Transverse colon (tissue), 4 donors: ENCODE measurements around the gene PTGR3. TPM values are rescaled to one million over a fixed set of nuclear protein-coding genes. Genes with fewer than 3 reads are reported as not detected.
A peak's percentile ranks its signal among the peaks of the same experiment; 100 is the strongest.

ENCODE experiments used
- DNase-seq: peaks from one replicate; pipeline ENCODE4 v3.0.0-alpha.2; 2019
- H3K27ac ChIP-seq, 4 donors: fragments of 200-600 bp; sonication (generic); 2 replicates each; pipeline ENCODE4 v1.5.1; 2016 to 2018; ENCODE audit warnings: inconsistent platforms in 4 of 4
- H3K27me3 ChIP-seq: fragments of 200-600 bp; sonication (generic); 2 replicates; pipeline ENCODE4 v1.5.1; 2017; ENCODE audit warnings: inconsistent platforms
- H3K36me3 ChIP-seq, 4 donors: fragments of 200-600 bp; sonication (generic); 2 replicates each; pipeline ENCODE4 v1.5.1; 2017 to 2019; ENCODE audit warnings: inconsistent platforms in 4 of 4
- H3K4me1 ChIP-seq, 4 donors: fragments of 200-600 bp; sonication (generic); 2 replicates each; pipeline ENCODE4 v1.5.1; 2017 to 2020; ENCODE audit warnings: inconsistent platforms in 4 of 4
- H3K4me3 ChIP-seq, 4 donors: fragments of 200-600 bp; sonication (generic); 1 replicate in 1 of 4; 2 replicates in 3 of 4; pipeline versions ENCODE4 v1.5.1 to v1.6.1; 2017 to 2019; ENCODE audit warnings: inconsistent platforms in 4 of 4
- H3K9me3 ChIP-seq, 2 donors: fragments of 200-600 bp; sonication (generic); 2 replicates each; pipeline ENCODE4 v1.5.1; 2017 to 2019; ENCODE audit warnings: inconsistent platforms in 2 of 2
- CTCF ChIP-seq, 5 experiments: fragments of 200-600 bp in 3 of 5; fragments of 450-650 bp in 2 of 5; sonication (generic) in 3 of 5; IDR thresholded peaks; 1 replicate in 2 of 5; 2 replicates in 3 of 5; pipeline ENCODE4 v1.5.1; 2016 to 2017; ENCODE audit warnings: antibody characterized with exemption in 5 of 5, inconsistent platforms in 3 of 5, mild to moderate bottlenecking in 2 of 5, moderate library complexity in 1 of 5
- EP300 ChIP-seq: sonication (generic); formaldehyde crosslinking; IDR thresholded peaks from one replicate; pipeline ENCODE4 v1.6.1; 2017; ENCODE audit warnings: antibody characterized with exemption, low read depth
- POLR2A ChIP-seq: fragments of 450-650 bp; IDR thresholded peaks from one replicate; pipeline ENCODE4 v1.6.1; 2016; ENCODE audit warnings: antibody characterized with exemption, mild to moderate bottlenecking, moderate library complexity
- POLR2AphosphoS5 ChIP-seq, 3 donors: sonication (generic); formaldehyde crosslinking; IDR thresholded peaks; one replicate each; pipeline ENCODE4 v1.6.1; 2016; ENCODE audit warnings: antibody characterized with exemption in 3 of 3
- WGBS, 2 donors: methylation state at CpG; one replicate each; pipeline ENCODE4 v1.1.5; 2018; ENCODE audit warnings: low coverage in 1 of 2; 5-methylcytosine and 5-hydroxymethylcytosine counted together
- in situ Hi-C, 4 donors: fragments of 200-750 bp; cut with MboI; loops; one replicate each; pipeline versions ENCODE4 v1.15.0 to v1.15.1; 2017; ENCODE audit warnings: low sequenced_read_pairs in 3 of 4, low pct_ligation_motif_present in 1 of 4, low pct_unique_long_range_greater_than_20kb in 1 of 4
- intact Hi-C: fragments of 100-400 bp; cut with DNase I; formaldehyde crosslinking; loops from one replicate; pipeline ENCODE4 v1.15.1; 2023; ENCODE audit warnings: low total_unique reads
- total RNA-seq, 4 donors: library from RNA; depleted of rRNA; stranded (reverse); fragments of >200 nt; gene quantifications; one replicate each; pipeline ENCODE4 v1.1.0, GENCODE V29; 2016

PTGR3 gene
- total RNA-seq, 4 donors from 2014 or later = 10.1 to 45.9 (median 23.4) TPM

GRCh38 chr18:75218065-75218923 lies 9.4 kb upstream of the PTGR3 start:
- H3K9me3 ChIP-seq = no peaks in the 10 kb centered on the region
- no peaks in the 10 kb centered on the region for H3K36me3 ChIP-seq
- H3K27me3 ChIP-seq = no peaks in the 10 kb centered on the region
- H3K4me1 ChIP-seq = peaks cover 22 to 85% (median 66%) of the 10 kb centered on the region in 4 donors
- peak; percentile 83 for DNase-seq
- 52 to 54% methylated on average over 5 to 12 of the region's 12 CpGs for WGBS, 2 donors
- TF ChIP-seq POLR2A (no peak), POLR2AphosphoS5 (IDR thresholded peaks at IDR 0.05) (peak in 2 of 3 donors; percentile 20 to 40)
- H3K4me3 ChIP-seq = peak overlapping the region in 1 of 4 donors; percentile 3
- in situ Hi-C loops = loop anchor here in 1 of 4 donors (25.0 kb wide), 1 partner anchor 731 kb away; the partner anchor contains the start of gene CNDP2
- peak overlapping the region; percentile 88 to 95 (median 90) for H3K27ac ChIP-seq
- intact Hi-C loops = loop anchor here (10.0 kb wide), 1 partner anchor 257 kb away; no protein-coding TSS in a partner anchor

GRCh38 chr18:75216911-75217689 lies 8.2 kb upstream of the PTGR3 start:
- H3K27me3 ChIP-seq = no peaks in the 10 kb centered on the region
- no peaks in the 10 kb centered on the region for H3K9me3 ChIP-seq
- intact Hi-C loops (loop anchor here (10.0 kb wide), 1 partner anchor 258 kb away; no protein-coding TSS in a partner anchor), in situ Hi-C loops (loop anchor here in 1 of 4 donors (25.0 kb wide), 1 partner anchor 730 kb away; the partner anchor contains the start of gene CNDP2)
- 73 to 98% methylated on average over 5 to 10 of the region's 10 CpGs for WGBS, 2 donors
- peak overlapping the region; percentile 88 to 95 (median 90) for H3K27ac ChIP-seq
- peaks cover 25 to 94% (median 75%) of the 10 kb centered on the region in 4 donors for H3K4me1 ChIP-seq
- no peaks in the 10 kb centered on the region for H3K36me3 ChIP-seq
- H3K4me3 ChIP-seq = peak overlapping the region in 1 of 4 donors; percentile 5
- no peak for DNase-seq
- no peak for TF ChIP-seq POLR2A
- no peak for TF ChIP-seq EP300
- no peak for TF ChIP-seq POLR2AphosphoS5 (IDR thresholded peaks at IDR 0.05)
- no peak for TF ChIP-seq CTCF (IDR thresholded peaks at IDR 0.05)

GRCh38 chr18:75216212-75216910 lies 7.4 kb upstream of the PTGR3 start:
- WGBS, 2 donors = 35 to 41% methylated on average over 3 to 7 of the region's 7 CpGs
- Histone ChIP-seq H3K36me3 (no peaks in the 10 kb centered on the region), H3K4me1 (peaks cover 21 to 91% (median 75%) of the 10 kb centered on the region in 4 donors), H3K27me3 (no peaks in the 10 kb centered on the region), H3K4me3 (peak overlapping the region in 1 of 4 donors; percentile 5), H3K27ac (peak overlapping the region; percentile 88 to 95 (median 90)), H3K9me3 (no peaks in the 10 kb centered on the region)
- DNase-seq = no peak
- intact Hi-C loops = loop anchor here (10.0 kb wide), 1 partner anchor 258 kb away; no protein-coding TSS in a partner anchor
- TF ChIP-seq POLR2A (no peak), CTCF (IDR thresholded peaks at IDR 0.05) (no peak), EP300 (no peak), POLR2AphosphoS5 (IDR thresholded peaks at IDR 0.05) (no peak)
- in situ Hi-C loops = loop anchor here in 1 of 4 donors (25.0 kb wide), 1 partner anchor 729 kb away; the partner anchor contains the start of gene CNDP2

GRCh38 chr18:75215663-75216062 lies 6.7 kb upstream of the PTGR3 start:
- Histone ChIP-seq H3K9me3 (no peaks in the 10 kb centered on the region), H3K27me3 (no peaks in the 10 kb centered on the region), H3K36me3 (no peaks in the 10 kb centered on the region), H3K4me3 (no peak overlapping the region), H3K27ac (peak overlapping the region; percentile 88 to 95 (median 90)), H3K4me1 (peaks cover 19 to 85% (median 73%) of the 10 kb centered on the region in 4 donors)
- in situ Hi-C loops = loop anchor here in 1 of 4 donors (25.0 kb wide), 1 partner anchor 728 kb away; the partner anchor contains the start of gene CNDP2
- no peak for DNase-seq
- intact Hi-C loops = loop anchor here (10.0 kb wide), 1 partner anchor 259 kb away; no protein-coding TSS in a partner anchor
- WGBS, 2 donors = 56 to 73% methylated on average over 4 of the region's 4 CpGs
- TF ChIP-seq POLR2A = no peak
- TF ChIP-seq EP300 = no peak
- TF ChIP-seq CTCF (IDR thresholded peaks at IDR 0.05) = no peak
- TF ChIP-seq POLR2AphosphoS5 (IDR thresholded peaks at IDR 0.05) = no peak
